Activated CD8-positive, alpha-beta T cell treated with anti-CD3 and anti-CD28 coated beads for 36 hours (primary cell): Measurements from ENCODE around the gene CES2. TPM values are rescaled to one million over a fixed set of nuclear protein-coding genes. Genes with fewer than 3 reads are reported as not detected.

Source experiments
- ATAC-seq: fragments of 200-7000 bp; cut with Tn5 transposase; one replicate; pipeline ENCODE4 v1.10.0; 2021; ENCODE audit warnings: mild to moderate bottlenecking, moderate library complexity
- CTCF ChIA-PET: fragments of 350-600 bp; sonication (Branson Sonifier 250); formaldehyde crosslinking; loops from one replicate; lab custom pipeline; 2021; ENCODE audit warnings: antibody characterized with exemption; lab: Charles Lee
- POLR2A ChIA-PET: fragments of 350-600 bp; sonication (Branson Sonifier 250); formaldehyde crosslinking; loops from one replicate; lab custom pipeline; 2021; ENCODE audit warnings: antibody characterized with exemption; lab: Charles Lee
- DNase-seq: peaks from one replicate; pipeline ENCODE4 v3.0.0-alpha.2; 2020
- H3K27ac Mint-ChIP-seq: one replicate; pipeline ENCODE4 v1.8.0; 2021; ENCODE audit warnings: mild to moderate bottlenecking, mixed read lengths
- H3K27me3 Mint-ChIP-seq: one replicate; pipeline ENCODE4 v1.8.0; 2021; ENCODE audit warnings: mixed read lengths
- H3K36me3 Mint-ChIP-seq: one replicate; pipeline ENCODE4 v1.8.0; 2021; ENCODE audit warnings: low read depth, mixed read lengths
- H3K4me1 Mint-ChIP-seq: one replicate; pipeline ENCODE4 v1.8.0; 2021; ENCODE audit warnings: low read depth, mixed read lengths
- H3K4me3 Mint-ChIP-seq: one replicate; pipeline ENCODE4 v1.8.0; 2021; ENCODE audit warnings: mild to moderate bottlenecking, moderate library complexity, mixed read lengths
- H3K9me3 Mint-ChIP-seq: one replicate; pipeline ENCODE4 v1.8.0; 2021; ENCODE audit warnings: mixed read lengths
- intact Hi-C: fragments of 100-400 bp; cut with micrococcal nuclease; formaldehyde crosslinking; loops from one replicate; pipeline ENCODE4 v1.10.0; 2022
- total RNA-seq, 2 experiments: library from RNA; stranded (reverse); gene quantifications; one replicate each; pipeline ENCODE4 v1.2.3, GENCODE V29; 2021
- TF ChIP-seq, protein P1 (sequence below): fragments of 200-600 bp; IDR thresholded peaks from one replicate; pipeline ENCODE4 v1.8.0; 2022; ENCODE audit warnings: antibody characterized with exemption, mild to moderate bottlenecking

The CES2 gene
- total RNA-seq, 2 experiments from 2014 or later, result 24.7 to 24.9 TPM

DNA sequence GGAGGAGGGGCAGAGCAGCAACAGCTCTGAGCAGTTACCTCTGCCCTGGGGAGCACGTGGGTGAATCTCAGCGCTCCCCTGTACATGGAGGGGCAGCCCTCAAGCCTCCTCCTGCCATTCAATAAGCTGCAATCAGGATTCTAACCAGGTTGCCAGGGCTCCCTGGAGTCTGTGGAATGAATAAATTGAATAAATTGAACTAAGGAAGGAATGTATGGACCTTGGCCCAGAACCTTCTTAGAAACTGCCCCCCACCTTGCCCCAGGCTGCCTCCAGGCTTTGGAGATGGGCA lies 15.1 kb upstream of the CES2 start:
- DNase-seq (no peak), ATAC-seq (no peak)
- TF ChIP-seq, protein P1, sequence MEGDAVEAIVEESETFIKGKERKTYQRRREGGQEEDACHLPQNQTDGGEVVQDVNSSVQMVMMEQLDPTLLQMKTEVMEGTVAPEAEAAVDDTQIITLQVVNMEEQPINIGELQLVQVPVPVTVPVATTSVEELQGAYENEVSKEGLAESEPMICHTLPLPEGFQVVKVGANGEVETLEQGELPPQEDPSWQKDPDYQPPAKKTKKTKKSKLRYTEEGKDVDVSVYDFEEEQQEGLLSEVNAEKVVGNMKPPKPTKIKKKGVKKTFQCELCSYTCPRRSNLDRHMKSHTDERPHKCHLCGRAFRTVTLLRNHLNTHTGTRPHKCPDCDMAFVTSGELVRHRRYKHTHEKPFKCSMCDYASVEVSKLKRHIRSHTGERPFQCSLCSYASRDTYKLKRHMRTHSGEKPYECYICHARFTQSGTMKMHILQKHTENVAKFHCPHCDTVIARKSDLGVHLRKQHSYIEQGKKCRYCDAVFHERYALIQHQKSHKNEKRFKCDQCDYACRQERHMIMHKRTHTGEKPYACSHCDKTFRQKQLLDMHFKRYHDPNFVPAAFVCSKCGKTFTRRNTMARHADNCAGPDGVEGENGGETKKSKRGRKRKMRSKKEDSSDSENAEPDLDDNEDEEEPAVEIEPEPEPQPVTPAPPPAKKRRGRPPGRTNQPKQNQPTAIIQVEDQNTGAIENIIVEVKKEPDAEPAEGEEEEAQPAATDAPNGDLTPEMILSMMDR, result no peak
- H3K27ac Mint-ChIP-seq, result no peak overlapping the region
- peaks cover 21% of the 10 kb centered on the region for H3K27me3 Mint-ChIP-seq
- H3K4me1 Mint-ChIP-seq, result peaks cover under 1% of the 10 kb centered on the region
- H3K36me3 Mint-ChIP-seq, result no peaks in the 10 kb centered on the region
- no peak overlapping the region for H3K4me3 Mint-ChIP-seq
- H3K9me3 Mint-ChIP-seq, result no peaks in the 10 kb centered on the region
- intact Hi-C loops, result no loop called here
- ChIA-PET POLR2A (interaction anchor here (0.8 to 1.5 kb wide), 3 partner anchors 13 to 182 kb away, joined by 3 read pairs; no protein-coding TSS in a partner anchor), CTCF (interaction anchor here (1.0 to 2.8 kb wide), 3 partner anchors 9 to 90 kb away, joined by 3 to 11 read pairs (median 6); partner anchors contain the start of gene NAE1)

DNA sequence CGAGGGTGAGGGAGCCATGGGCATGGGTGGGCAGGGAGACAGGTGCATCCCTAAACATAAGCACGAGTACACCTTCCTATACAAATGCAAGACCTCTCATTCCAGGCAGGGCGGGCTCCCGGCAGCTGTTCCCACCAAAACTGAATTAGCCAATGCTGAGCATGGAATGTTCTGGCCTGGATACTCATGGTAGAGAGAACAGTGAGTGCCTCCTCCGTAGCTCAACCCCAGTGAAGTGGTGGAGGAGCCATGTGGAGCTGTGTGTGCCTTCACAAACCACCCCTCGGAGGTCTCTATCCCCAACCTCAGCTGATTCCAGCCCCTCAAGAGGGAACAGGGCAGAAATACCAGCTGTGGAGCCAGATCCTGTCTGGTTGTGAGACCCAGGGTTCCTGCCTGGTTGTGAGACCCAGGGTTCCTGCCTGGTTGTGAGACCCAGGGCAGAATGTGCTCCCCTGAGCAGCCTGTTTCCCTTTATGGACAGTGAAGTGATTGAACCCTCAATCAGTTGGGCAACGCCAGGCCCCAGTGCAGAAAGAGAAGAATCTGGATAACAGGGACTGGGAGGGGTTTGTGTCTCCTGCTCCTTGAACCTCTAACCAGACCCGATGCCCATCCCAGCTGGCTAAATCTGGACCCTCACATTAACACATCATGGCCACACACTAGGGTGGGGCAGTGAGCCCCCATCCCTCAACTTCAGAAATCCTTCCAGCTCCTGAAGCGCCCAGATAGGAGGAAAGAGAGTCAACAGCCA lies 14.2 kb upstream of the CES2 start:
- peaks cover 29% of the 10 kb centered on the region for H3K27me3 Mint-ChIP-seq
- no peak overlapping the region for H3K27ac Mint-ChIP-seq
- ChIA-PET POLR2A (interaction anchor here (1.3 to 1.6 kb wide), 2 partner anchors 12 to 17 kb away, joined by 3 to 5 read pairs; no protein-coding TSS in a partner anchor), CTCF (interaction anchor here (1.9 kb wide), 1 partner anchor 90 kb away, joined by 6 read pairs; the partner anchor contains the start of gene NAE1)
- H3K4me1 Mint-ChIP-seq, result peaks cover 8% of the 10 kb centered on the region
- intact Hi-C loops, result no loop called here
- no peak overlapping the region for H3K4me3 Mint-ChIP-seq
- no peaks in the 10 kb centered on the region for H3K9me3 Mint-ChIP-seq
- ATAC-seq (no peak), DNase-seq (no peak)
- TF ChIP-seq, protein P1, result no peak
- no peaks in the 10 kb centered on the region for H3K36me3 Mint-ChIP-seq

DNA sequence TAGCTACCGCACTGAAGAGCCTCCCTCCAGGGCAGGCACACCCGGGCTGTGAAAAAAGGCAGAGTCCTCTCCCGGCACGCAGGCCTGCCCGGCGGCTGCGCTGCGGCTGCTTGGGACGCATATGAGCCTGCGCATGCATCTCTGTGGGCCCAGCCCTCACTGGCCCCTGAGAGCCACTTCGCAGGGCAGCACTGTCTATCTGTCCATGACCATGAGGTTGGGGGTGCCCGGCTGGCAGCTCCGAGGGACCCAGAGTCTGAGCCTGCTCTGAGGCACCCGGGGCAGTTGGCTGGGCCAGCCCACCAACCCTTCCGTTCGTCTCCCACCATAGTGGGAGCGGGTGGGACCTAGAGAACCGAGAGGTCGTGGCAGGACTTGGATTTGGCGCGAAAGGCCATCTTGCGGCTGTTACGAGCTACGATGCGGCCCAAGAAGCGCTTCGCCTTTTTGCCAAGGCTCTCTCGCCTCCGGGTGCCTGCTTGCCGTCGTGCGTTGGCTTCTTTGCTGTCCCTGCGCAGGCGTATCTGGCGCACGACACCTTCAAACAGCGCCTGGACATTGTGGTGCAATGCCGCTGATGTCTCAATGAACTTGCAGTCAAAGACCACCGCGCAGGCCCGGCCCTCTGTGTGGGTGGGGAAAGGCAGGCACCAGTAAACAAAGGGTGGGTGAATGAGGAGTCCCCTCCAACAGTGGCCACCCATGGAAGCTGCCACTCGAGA lies 13.4 kb upstream of the CES2 start:
- intact Hi-C loops, result no loop called here
- H3K27me3 Mint-ChIP-seq, result peaks cover 35% of the 10 kb centered on the region
- DNase-seq (no peak), ATAC-seq (no peak)
- no peak overlapping the region for H3K27ac Mint-ChIP-seq
- peaks cover 8% of the 10 kb centered on the region for H3K4me1 Mint-ChIP-seq
- CTCF ChIA-PET, result interaction anchor here (1.1 to 7.6 kb wide), 2 partner anchors 27 to 53 kb away, joined by 3 to 54 read pairs; no protein-coding TSS in a partner anchor
- H3K4me3 Mint-ChIP-seq, result no peak overlapping the region
- H3K36me3 Mint-ChIP-seq, result no peaks in the 10 kb centered on the region
- TF ChIP-seq, protein P1, result no peak
- H3K9me3 Mint-ChIP-seq, result no peaks in the 10 kb centered on the region
- POLR2A ChIA-PET, result interaction anchor here (1.3 to 1.6 kb wide), 2 partner anchors 12 to 18 kb away, joined by 3 to 5 read pairs; no protein-coding TSS in a partner anchor

DNA sequence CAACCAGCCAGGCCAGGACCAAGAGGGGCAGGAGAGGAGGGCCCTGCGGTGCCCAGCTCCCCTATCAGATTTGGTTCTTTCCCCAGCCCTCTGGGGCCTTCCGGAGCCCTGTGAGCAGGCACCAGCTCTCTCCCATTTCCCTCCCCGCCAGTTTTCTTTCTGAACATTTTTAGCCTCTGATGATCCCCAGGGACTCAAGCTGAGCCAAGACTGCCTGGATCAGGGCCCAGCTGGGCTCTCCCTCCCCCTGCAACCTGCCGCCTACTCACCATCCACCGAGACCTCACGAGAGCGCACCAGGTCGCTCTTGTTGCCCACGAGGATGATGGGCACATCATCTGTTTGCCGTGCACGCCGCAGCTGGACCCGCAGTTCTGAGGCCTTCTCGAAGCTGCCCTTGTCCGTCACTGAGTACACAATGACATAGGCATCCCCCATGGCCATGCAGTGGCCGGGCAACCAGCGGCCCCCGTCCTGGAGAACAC lies 12.0 kb upstream of the CES2 start:
- TF ChIP-seq, protein P1, result no peak
- peaks cover 35% of the 10 kb centered on the region for H3K27me3 Mint-ChIP-seq
- ChIA-PET CTCF (interaction anchor here (1.3 to 7.6 kb wide), 2 partner anchors 29 to 93 kb away, joined by 3 to 54 read pairs; partner anchors contain the start of gene NAE1), POLR2A (no interaction called here)
- H3K36me3 Mint-ChIP-seq, result no peaks in the 10 kb centered on the region
- DNase-seq, result no peak
- no peak for ATAC-seq
- intact Hi-C loops, result no loop called here
- H3K9me3 Mint-ChIP-seq, result no peaks in the 10 kb centered on the region
- no peak overlapping the region for H3K27ac Mint-ChIP-seq
- peaks cover 10% of the 10 kb centered on the region for H3K4me1 Mint-ChIP-seq
- no peak overlapping the region for H3K4me3 Mint-ChIP-seq
